Measurements from ENCODE around the gene RPS6KL1.

Gene RPS6KL1

DNA sequence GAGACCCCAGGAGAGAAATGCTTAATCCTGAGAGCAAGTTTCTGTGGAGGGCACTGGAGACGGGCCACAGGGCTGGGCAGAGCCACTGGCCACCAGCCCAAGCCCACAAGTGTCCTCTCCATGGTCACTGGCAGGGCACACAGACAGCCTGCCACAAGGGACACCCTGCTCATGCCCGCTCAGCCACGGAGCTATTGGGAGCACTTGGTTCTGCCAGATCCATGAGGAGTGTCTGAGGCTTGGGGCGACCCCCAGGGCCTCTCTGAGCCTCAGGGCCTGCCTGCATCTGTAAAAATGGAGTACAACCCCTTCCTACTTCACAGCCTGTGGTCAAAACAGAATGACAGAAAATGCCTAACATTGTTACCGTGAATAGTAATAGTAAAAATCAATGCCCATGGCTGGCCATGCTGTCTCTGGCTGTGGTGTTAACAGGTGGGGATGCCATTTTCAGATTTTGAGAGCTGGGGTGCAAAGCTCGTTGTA lies 29.2 kb upstream of the RPS6KL1 start:
- no peak for DNase-seq

DNA sequence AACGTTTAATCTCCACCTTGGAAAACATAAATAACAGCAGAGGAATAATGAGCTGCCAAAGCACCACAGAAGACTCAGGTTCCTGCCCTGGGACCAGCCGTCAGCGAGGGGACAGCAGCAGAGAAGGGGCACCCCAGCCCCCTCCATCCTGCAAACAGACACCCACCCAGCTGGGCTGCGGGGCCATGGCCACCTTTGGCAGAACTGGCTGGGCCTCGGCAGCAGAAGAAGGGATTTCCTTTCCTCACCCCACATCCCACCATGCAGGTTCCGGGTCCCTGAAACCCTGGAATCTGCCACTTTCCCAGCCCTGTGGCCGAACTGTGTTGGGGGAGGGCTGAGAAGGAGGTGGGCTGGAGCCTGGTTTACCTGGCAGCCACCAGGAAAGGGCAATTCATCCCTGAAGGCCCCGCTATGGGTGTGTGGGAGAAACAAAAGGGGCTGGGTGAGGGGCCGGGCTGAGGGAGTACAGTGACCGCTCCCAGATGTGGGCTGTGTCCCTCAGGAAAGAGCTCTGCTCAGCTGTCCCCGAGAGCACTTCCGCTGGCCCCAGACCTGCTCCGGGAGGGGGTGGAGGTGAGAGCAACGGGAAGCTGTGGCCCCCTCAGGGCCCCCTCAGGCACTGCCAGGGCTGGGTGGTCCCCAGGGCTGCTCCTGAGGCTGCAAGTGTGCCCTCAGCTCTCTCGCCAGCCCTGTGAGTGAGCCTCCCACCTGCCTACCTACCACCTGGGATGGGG lies 28.6 kb upstream of the RPS6KL1 start:
- DNase-seq: no peak

DNA sequence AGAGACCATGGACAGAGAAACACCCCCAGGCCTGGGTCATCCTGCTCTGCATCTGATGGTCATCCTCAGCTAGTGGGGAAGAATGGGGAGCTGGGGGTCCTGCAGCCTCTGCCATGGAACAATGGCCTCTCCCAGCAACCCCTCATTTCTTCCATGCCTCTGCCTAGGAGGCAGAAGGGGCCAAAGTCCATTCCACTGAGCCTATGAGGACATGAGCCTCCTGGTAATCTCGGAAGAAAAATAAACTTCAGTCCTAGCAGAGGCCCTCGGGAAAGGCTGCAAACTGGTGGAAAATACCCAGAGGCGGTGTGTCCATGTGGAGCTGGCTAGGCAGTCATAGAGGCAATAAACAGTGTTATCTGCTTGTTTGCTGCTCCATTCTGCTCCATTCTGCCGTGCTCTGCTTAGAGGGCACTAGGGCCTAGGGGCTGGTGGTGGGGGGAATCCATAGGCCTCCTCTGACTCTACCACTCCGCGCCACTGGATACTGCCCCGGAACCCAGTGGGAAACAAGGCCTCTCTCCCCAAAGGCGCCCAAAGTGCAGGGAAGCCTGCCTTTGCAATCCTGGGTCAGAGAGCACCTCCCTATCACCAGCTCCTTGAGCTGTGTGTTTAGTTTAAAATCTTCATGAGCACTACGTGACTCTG lies 27.9 kb upstream of the RPS6KL1 start:
- DNase-seq: no peak

GRCh38 chr14:74949859-74950573 lies 27.0 kb upstream of the RPS6KL1 start:
- no peak for DNase-seq

DNA sequence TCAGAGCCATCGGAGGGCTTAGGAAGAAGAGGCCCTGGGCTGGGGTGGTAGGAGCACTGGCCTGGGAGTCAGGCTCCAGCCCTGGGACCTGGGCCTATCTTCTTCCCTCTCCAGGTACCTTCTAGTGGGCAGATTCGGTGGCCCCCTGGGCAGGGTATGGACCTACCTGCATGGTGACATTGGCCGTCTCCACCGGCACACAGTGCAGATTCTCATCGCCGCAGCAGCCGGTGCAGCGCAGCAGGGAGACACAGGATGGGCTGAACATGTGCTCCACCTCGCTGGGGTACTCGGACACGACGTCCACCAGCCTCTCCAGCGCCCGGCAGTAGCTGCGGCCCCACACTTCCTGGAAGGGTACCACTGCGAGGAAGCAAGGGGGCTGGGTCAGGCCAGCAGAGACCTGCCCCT lies 26.1 kb upstream of the RPS6KL1 start:
- no peak for DNase-seq

GRCh38 chr14:74948228-74949175 lies 25.4 kb upstream of the RPS6KL1 start:
- no peak for DNase-seq

DNA sequence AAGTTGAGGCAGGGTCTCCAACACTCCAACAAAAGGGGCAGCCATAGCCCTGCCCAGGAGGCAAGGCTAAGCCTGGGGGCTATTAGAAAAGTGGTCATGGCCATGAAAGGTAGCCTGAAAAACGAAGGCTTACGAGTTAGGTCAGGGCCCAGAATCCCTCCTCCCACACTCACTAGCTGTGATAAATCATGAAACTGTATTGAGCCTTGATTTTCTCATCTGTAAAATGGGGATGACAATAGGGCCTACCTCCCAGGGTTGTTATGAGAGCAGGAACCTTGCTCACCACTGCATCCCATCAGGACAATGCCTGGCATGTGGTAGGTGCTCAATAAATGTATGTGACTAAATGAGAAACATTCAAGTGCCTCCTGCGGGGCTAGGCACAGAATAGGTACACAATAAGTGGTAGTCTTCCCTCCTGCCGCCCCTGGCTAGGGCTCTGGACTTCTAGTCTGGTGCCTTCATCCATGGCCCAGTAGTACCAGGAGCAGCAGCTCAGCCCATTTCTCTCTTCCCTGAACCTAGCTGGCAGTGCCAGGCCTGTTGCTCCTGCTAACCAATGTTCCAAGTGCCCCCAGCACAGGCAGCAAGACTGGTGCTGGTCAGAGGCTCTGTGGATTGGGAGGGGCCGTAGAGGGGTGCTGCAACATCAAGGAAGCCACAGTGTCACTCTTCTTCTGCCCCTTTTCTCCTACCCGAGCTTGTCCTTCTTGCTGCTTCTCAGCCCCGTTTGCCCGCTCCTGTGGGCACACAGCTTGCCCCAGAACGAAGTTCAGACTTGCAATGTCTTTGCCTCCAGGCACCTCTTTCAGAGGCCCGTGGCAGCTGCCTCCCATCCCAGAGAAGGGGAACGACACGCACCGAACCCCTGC lies 24.5 kb upstream of the RPS6KL1 start:
- DNase-seq: no peak

GRCh38 chr14:74946659-74947281 lies 23.7 kb upstream of the RPS6KL1 start:
- no peak for DNase-seq

GRCh38 chr14:74945852-74946658 lies 23.0 kb upstream of the RPS6KL1 start:
- DNase-seq: peak; percentile 66

DNA sequence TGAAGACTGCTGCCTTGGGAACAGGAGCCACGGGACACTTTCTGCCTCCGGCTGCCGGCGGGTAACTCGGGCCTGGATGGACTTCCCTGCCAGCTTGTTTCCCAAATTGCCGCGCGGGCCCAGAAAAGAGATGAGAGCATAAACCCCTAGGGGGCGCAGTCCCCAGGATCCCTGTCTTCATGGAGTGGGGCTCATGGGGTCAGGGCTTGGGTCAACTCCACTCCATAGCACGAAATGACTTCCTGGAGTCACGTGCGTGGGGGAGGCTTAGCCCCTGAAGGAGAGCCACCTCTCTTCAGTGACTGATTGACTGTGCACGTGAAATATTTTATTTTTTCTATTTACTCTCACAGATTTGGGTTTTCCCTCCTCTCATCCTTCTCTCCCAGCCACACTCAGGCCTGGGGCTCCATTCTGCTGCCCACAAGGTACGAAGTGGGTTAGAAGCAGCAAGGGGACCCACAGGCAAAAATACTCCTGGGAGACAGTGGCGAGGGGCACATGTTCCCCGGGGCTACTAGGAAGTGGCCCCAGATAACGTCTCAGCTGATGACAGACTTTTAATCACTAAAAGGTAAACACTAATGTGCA lies 22.3 kb upstream of the RPS6KL1 start:
- no peak for DNase-seq

DNA sequence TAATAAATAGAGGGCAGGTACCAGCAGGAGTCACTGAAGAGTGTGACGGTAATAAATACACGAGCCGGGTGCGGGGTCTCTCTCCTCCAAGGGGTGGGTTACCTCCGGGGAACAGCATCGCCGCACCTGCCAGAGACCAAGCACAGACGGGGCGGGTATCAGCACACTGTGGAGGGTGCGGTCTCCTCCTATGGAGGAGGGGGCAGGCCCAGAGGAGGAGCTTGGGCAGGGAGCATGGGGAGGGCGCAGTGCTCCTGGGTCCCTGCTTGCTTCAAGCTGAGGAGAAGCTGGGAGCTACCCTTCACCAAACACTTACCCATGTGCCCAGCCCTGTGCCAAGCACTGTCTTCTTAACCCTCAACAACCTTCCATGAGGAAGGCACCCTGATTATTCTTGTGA lies 19.5 kb upstream of the RPS6KL1 start:
- DNase-seq: no peak

GRCh38 chr14:74942181-74942580 lies 19.1 kb upstream of the RPS6KL1 start:
- no peak for DNase-seq

GRCh38 chr14:74941676-74942097 lies 18.6 kb upstream of the RPS6KL1 start:
- no peak for DNase-seq

GRCh38 chr14:74940956-74941565 lies 18.0 kb upstream of the RPS6KL1 start:
- DNase-seq: no peak

DNA sequence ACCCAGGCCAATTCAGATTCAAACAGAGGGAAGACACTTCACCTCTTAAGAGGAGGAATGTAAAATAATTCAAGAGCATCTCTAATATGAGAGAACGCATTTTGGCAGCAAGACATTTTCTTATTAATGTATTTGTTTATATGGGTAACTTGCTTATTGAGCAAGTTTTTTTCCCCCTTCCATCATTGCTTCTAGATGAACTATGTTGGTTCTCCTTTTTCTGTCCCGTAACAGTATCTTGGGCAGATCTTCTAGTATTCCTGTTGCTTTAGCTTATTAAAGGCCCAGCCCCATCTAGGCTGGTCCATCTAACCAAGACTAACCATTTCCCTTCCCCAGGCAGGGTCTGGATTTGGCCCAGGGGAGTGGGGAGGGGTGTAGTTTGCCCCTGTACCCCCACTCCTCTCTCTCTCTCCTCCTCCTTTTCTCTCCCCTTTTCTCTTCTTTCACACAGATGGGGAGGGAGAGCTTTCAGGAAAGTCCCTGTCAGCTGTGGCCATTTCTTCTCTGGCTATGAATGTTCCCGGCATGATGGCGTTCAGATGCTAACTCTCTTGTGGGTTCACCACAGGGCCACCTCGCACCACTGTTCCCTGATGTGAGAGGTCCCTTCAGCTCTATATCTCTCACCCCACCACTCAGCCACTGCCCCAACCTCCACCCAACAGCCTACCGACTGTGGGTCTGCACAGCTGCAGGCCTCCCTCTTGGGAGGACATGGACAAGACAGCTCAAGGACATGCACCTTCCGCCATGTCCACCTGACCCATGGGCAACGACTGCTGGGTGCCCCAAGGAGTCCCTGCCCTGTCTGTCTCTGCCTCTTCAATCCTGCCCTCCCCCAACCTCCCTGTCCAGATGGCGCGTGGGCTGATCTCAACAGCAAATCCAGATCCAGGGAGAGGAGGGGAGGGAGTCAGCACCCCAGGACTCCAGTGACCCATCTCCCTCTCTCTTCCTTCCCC lies 15.8 kb upstream of the RPS6KL1 start:
- no peak for DNase-seq

- no peak for DNase-seq
Observed at GRCh38 chr14:74937171-74937570, 14.1 kb upstream of the RPS6KL1 start.

GRCh38 chr14:74936731-74937130 lies 13.7 kb upstream of the RPS6KL1 start:
- DNase-seq: no peak

DNA sequence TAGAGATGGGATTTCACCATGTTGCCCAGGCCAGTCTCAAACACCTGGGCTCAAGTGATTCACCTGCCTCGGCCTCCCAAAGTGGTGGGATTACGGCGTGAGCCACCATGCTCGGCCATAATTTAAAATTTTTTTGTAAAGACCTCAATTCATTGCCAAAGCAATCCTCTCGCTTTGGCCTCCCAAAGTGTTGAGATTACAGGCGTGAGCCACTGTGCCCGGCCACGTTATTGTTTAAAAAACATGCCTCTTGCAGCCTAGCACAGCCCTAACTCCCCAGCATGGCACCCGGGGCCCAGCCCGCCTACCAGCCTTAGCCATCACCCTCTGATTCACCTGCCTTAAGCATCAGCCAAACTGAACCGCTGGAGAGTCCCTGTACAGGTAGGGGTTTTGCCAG lies 13.1 kb upstream of the RPS6KL1 start:
- DNase-seq: no peak

Measured in NCI-H1092 (cell line).